HepG2 (cell line): Measurements from ENCODE around the gene BCL2L1. TPM values are rescaled to one million over a fixed set of nuclear protein-coding genes. Genes with fewer than 3 reads are reported as not detected.

ENCODE experiments used
- ADNP ChIP-seq: sonication (generic); formaldehyde crosslinking; IDR thresholded peaks from 2 replicates; pipeline ENCODE4 v1.4.0; 2020; ENCODE audit warnings: missing genetic modification reagents
- FOXJ3 ChIP-seq: sonication (generic); formaldehyde crosslinking; IDR thresholded peaks from 2 replicates; pipeline ENCODE4 v1.4.0; 2020; ENCODE audit warnings: missing genetic modification reagents, mild to moderate bottlenecking, borderline replicate concordance
- HMGA1 ChIP-seq: sonication (generic); formaldehyde crosslinking; conservative IDR thresholded peaks from 2 replicates; pipeline ENCODE4 v1.4.0; 2020; ENCODE audit warnings: missing genetic modification reagents
- KDM2A ChIP-seq: sonication (generic); formaldehyde crosslinking; IDR thresholded peaks from 2 replicates; pipeline ENCODE4 v1.4.0; 2020; ENCODE audit warnings: low read depth, missing genetic modification reagents, borderline replicate concordance
- KMT2B ChIP-seq: IDR thresholded peaks from 2 replicates; pipeline ENCODE4 v1.6.1; 2016; ENCODE audit warnings: missing genetic modification reagents, missing compliant biosample characterization
- MAFG ChIP-seq: sonication (generic); formaldehyde crosslinking; IDR thresholded peaks from 2 replicates; pipeline ENCODE4 v1.5.1; 2020; ENCODE audit warnings: mild to moderate bottlenecking, missing genetic modification reagents
- PHB2 ChIP-seq: fragments of 450-650 bp; IDR thresholded peaks from 2 replicates; pipeline ENCODE4 v1.6.1; 2018; ENCODE audit not compliant: partially characterized antibody
- TOPORS ChIP-seq: sonication (generic); formaldehyde crosslinking; IDR thresholded peaks from 2 replicates; pipeline ENCODE4 v1.8.0; 2023; ENCODE audit warnings: mild to moderate bottlenecking, missing genetic modification reagents
- ZNF124 ChIP-seq: sonication (generic); formaldehyde crosslinking; IDR thresholded peaks from 2 replicates; pipeline ENCODE4 v1.4.0; 2020; ENCODE audit warnings: missing genetic modification reagents
- ZNF652 ChIP-seq: IDR thresholded peaks from 2 replicates; pipeline ENCODE4 v1.6.1; 2016; ENCODE audit warnings: low read depth, borderline replicate concordance
- ZNF780A ChIP-seq: sonication (generic); formaldehyde crosslinking; IDR thresholded peaks from 2 replicates; pipeline ENCODE4 v1.8.0; 2022; ENCODE audit warnings: mild to moderate bottlenecking, missing genetic modification reagents, moderate library complexity
- ZNF788 ChIP-seq: sonication (generic); formaldehyde crosslinking; IDR thresholded peaks from 2 replicates; pipeline ENCODE4 v1.5.0; 2020; ENCODE audit warnings: mild to moderate bottlenecking, missing genetic modification reagents, borderline replicate concordance
- polyA plus RNA-seq, 8 experiments: library from polyadenylated mRNA; depleted of rRNA in 3 of 8; stranded (reverse) in 7 of 8; unstranded in 1 of 8; fragments of >200 nt; fragmentation: Illumina TruSeq in 4 of 8; extraction: Trizol in 4 of 8; gene quantifications; 2 replicates each; pipeline versions ENCODE4 v1.2.1 to v1.2.3, GENCODE V29; 2011 to 2016; ENCODE audit warnings: low read depth in 4 of 8, missing spikeins in 1 of 8, mixed read lengths in 1 of 8; ENCODE audit not compliant: insufficient read depth in 1 of 8
- total RNA-seq, 5 experiments: library from RNA; depleted of rRNA; stranded (reverse); fragments of >200 nt; fragmentation: Illumina TruSeq; extraction: Trizol; gene quantifications; 2 replicates each; pipeline ENCODE4 v1.2.3, GENCODE V29; 2016; ENCODE audit warnings: low read depth in 1 of 5
- TF ChIP-seq, protein P1 (sequence below): sonication (generic); formaldehyde crosslinking; IDR thresholded peaks from 2 replicates; pipeline ENCODE4 v1.5.0; 2020; ENCODE audit warnings: missing genetic modification reagents
- TF ChIP-seq, protein P2 (sequence below): fragments of 450-650 bp; IDR thresholded peaks from 2 replicates; pipeline ENCODE4 v1.6.1; 2016
- TF ChIP-seq, protein P3 (sequence below): sonication (generic); formaldehyde crosslinking; IDR thresholded peaks from 2 replicates; pipeline ENCODE4 v1.9.0; 2021; ENCODE audit warnings: missing genetic modification reagents, mild to moderate bottlenecking, borderline replicate concordance
- TF ChIP-seq, protein P4 (sequence below): sonication (generic); formaldehyde crosslinking; conservative IDR thresholded peaks from 2 replicates; pipeline ENCODE4 v1.8.0; 2022; ENCODE audit warnings: low read depth, missing genetic modification reagents
- TF ChIP-seq, protein P5 (sequence below): sonication (generic); formaldehyde crosslinking; IDR thresholded peaks from 2 replicates; pipeline ENCODE4 v1.4.0; 2020; ENCODE audit warnings: missing genetic modification reagents
- TF ChIP-seq, protein P6 (sequence below): sonication (generic); formaldehyde crosslinking; IDR thresholded peaks from 2 replicates; pipeline ENCODE4 v1.8.1; 2022; ENCODE audit warnings: mild to moderate bottlenecking, missing genetic modification reagents

BCL2L1 gene
- total and polyA plus RNA-seq, 2 of the 13 experiments (the other 11 are each of a cell fraction or from before 2014, with no cell fraction given) = 164 to 258 TPM

DNA sequence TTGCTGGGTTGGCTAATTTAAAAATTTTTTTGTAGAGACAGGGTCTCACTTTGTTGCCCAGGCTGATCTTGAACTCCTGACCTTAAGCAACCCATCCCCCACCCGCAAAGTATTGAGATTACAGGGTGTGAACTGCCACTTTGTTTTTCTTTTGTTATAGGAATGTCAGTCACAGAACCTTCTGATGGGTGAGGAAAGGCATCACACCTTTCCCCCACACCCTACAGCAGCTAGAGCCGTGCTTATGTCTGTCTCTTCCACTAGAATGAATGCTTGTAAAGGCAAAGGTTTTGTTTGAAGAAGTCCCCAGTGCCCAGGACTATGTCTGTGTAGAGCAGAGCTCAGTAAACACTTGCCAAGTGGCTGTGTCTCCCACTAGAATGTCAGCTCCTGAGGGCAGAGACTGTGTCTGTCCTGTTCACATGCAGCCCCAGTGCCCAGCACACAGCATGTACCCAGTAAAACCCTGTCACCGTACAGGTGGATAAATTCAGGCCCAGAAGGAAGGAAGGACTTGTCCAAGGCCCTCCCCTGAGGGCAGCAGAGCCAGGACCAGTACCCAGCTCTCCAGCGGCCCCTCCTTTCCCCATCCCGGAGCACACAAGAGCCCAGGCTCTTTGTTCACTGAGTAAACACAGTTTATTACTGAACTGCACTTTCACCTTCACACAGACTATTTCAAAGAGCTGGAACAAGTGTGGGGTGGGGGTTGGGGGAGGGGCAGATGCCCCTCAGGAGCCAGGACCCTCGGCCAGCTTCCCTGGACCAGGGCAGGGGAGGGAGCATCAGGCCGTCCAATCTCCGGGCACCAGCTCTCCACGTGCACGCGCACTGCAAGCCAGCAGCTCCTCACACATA lies 58.6 kb downstream of the BCL2L1 start (continued):
- TF ChIP-seq, protein P1, sequence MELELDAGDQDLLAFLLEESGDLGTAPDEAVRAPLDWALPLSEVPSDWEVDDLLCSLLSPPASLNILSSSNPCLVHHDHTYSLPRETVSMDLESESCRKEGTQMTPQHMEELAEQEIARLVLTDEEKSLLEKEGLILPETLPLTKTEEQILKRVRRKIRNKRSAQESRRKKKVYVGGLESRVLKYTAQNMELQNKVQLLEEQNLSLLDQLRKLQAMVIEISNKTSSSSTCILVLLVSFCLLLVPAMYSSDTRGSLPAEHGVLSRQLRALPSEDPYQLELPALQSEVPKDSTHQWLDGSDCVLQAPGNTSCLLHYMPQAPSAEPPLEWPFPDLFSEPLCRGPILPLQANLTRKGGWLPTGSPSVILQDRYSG (CRISPR knock-in tag) = no peak
- TF ChIP-seq TOPORS (CRISPR knock-in tag) (peak; percentile 91), ZNF124 (CRISPR knock-in tag) (no peak; the same call in 1 of the 2 replicates), KDM2A (CRISPR knock-in tag) (peak; percentile 82), FOXJ3 (CRISPR knock-in tag) (no peak; the same call in 1 of the 2 replicates), ZNF652 (CRISPR knock-in tag) (no peak), ZNF780A (no peak), PHB2 (no peak), KMT2B (peak; percentile 51; the same call in 1 of the 2 replicates), MAFG (CRISPR knock-in tag) (no peak), HMGA1 (CRISPR knock-in tag) (no peak; the same call in 1 of the 2 replicates), ZNF788 (peak; percentile 57; the same call in 1 of the 2 replicates), ADNP (no peak)
- TF ChIP-seq, protein P2, sequence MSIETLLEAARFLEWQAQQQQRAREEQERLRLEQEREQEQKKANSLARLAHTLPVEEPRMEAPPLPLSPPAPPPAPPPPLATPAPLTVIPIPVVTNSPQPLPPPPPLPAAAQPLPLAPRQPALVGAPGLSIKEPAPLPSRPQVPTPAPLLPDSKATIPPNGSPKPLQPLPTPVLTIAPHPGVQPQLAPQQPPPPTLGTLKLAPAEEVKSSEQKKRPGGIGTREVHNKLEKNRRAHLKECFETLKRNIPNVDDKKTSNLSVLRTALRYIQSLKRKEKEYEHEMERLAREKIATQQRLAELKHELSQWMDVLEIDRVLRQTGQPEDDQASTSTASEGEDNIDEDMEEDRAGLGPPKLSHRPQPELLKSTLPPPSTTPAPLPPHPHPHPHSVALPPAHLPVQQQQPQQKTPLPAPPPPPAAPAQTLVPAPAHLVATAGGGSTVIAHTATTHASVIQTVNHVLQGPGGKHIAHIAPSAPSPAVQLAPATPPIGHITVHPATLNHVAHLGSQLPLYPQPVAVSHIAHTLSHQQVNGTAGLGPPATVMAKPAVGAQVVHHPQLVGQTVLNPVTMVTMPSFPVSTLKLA = peak; percentile 41; the same call in 1 of the 2 replicates
- TF ChIP-seq, protein P3, sequence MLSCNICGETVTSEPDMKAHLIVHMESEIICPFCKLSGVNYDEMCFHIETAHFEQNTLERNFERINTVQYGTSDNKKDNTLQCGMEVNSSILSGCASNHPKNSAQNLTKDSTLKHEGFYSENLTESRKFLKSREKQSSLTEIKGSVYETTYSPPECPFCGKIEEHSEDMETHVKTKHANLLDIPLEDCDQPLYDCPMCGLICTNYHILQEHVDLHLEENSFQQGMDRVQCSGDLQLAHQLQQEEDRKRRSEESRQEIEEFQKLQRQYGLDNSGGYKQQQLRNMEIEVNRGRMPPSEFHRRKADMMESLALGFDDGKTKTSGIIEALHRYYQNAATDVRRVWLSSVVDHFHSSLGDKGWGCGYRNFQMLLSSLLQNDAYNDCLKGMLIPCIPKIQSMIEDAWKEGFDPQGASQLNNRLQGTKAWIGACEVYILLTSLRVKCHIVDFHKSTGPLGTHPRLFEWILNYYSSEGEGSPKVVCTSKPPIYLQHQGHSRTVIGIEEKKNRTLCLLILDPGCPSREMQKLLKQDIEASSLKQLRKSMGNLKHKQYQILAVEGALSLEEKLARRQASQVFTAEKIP (CRISPR knock-in tag) = no peak
- TF ChIP-seq, protein P4, sequence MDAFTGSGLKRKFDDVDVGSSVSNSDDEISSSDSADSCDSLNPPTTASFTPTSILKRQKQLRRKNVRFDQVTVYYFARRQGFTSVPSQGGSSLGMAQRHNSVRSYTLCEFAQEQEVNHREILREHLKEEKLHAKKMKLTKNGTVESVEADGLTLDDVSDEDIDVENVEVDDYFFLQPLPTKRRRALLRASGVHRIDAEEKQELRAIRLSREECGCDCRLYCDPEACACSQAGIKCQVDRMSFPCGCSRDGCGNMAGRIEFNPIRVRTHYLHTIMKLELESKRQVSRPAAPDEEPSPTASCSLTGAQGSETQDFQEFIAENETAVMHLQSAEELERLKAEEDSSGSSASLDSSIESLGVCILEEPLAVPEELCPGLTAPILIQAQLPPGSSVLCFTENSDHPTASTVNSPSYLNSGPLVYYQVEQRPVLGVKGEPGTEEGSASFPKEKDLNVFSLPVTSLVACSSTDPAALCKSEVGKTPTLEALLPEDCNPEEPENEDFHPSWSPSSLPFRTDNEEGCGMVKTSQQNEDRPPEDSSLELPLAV = no peak
- TF ChIP-seq, protein P5, sequence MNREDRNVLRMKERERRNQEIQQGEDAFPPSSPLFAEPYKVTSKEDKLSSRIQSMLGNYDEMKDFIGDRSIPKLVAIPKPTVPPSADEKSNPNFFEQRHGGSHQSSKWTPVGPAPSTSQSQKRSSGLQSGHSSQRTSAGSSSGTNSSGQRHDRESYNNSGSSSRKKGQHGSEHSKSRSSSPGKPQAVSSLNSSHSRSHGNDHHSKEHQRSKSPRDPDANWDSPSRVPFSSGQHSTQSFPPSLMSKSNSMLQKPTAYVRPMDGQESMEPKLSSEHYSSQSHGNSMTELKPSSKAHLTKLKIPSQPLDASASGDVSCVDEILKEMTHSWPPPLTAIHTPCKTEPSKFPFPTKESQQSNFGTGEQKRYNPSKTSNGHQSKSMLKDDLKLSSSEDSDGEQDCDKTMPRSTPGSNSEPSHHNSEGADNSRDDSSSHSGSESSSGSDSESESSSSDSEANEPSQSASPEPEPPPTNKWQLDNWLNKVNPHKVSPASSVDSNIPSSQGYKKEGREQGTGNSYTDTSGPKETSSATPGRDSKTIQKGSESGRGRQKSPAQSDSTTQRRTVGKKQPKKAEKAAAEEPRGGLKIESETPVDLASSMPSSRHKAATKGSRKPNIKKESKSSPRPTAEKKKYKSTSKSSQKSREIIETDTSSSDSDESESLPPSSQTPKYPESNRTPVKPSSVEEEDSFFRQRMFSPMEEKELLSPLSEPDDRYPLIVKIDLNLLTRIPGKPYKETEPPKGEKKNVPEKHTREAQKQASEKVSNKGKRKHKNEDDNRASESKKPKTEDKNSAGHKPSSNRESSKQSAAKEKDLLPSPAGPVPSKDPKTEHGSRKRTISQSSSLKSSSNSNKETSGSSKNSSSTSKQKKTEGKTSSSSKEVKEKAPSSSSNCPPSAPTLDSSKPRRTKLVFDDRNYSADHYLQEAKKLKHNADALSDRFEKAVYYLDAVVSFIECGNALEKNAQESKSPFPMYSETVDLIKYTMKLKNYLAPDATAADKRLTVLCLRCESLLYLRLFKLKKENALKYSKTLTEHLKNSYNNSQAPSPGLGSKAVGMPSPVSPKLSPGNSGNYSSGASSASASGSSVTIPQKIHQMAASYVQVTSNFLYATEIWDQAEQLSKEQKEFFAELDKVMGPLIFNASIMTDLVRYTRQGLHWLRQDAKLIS (CRISPR knock-in tag) = peak; percentile 76; the same call in 1 of the 2 replicates
- TF ChIP-seq, protein P6, sequence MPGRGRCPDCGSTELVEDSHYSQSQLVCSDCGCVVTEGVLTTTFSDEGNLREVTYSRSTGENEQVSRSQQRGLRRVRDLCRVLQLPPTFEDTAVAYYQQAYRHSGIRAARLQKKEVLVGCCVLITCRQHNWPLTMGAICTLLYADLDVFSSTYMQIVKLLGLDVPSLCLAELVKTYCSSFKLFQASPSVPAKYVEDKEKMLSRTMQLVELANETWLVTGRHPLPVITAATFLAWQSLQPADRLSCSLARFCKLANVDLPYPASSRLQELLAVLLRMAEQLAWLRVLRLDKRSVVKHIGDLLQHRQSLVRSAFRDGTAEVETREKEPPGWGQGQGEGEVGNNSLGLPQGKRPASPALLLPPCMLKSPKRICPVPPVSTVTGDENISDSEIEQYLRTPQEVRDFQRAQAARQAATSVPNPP = peak; percentile 86
